ENCODE data around the gene NXT1. TPM values are rescaled to one million over a fixed set of nuclear protein-coding genes. Genes with fewer than 3 reads are reported as not detected.

NXT1 gene
- total RNA-seq (17.6 TPM), polyA plus RNA-seq (ENCODE audit: insufficient read depth, low read depth, low replicate concordance) (21.4 TPM)
- long read RNA-seq, donor 1, transcript NXT1-201 (2 exons, 1,123 nt): major isoform, 17 of 17 reads
- long read RNA-seq, donor 1, partial matches to known transcripts: 0 of 17 reads
- long read RNA-seq, donor 1, other reads (novel, unspliced or antisense): 0 of 17 reads
- long read RNA-seq, donor 2, transcript NXT1-201 (2 exons, 1,123 nt): major isoform, 13 of 13 reads
- long read RNA-seq, donor 2, partial matches to known transcripts: 0 of 13 reads
- long read RNA-seq, donor 2, other reads (novel, unspliced or antisense): 0 of 13 reads
- long read RNA-seq, donor 3, transcript NXT1-201 (2 exons, 1,123 nt): major isoform, 22 of 30 reads
- long read RNA-seq, donor 3, partial matches to known transcripts: 8 of 30 reads
- long read RNA-seq, donor 3, other reads (novel, unspliced or antisense): 0 of 30 reads
- long read RNA-seq, donor 4, transcript NXT1-201 (2 exons, 1,123 nt): major isoform, 14 of 14 reads
- long read RNA-seq, donor 4, partial matches to known transcripts: 0 of 14 reads
- long read RNA-seq, donor 4, other reads (novel, unspliced or antisense): 0 of 14 reads
- long read RNA-seq, donor 5, partial matches to known transcripts: 0 of 3 reads
- long read RNA-seq, donor 5, other reads (novel, unspliced or antisense): 0 of 3 reads
- long read RNA-seq, donor 6, transcript NXT1-201 (2 exons, 1,123 nt): major isoform, 17 of 27 reads
- long read RNA-seq, donor 6, partial matches to known transcripts: 10 of 27 reads
- long read RNA-seq, donor 6, other reads (novel, unspliced or antisense): 0 of 27 reads
- long read RNA-seq, donor 7, transcript NXT1-201 (2 exons, 1,123 nt): major isoform, 26 of 29 reads
- long read RNA-seq, donor 7, partial matches to known transcripts: 0 of 29 reads
- long read RNA-seq, donor 7, other reads (novel, unspliced or antisense): 3 of 29 reads
- long read RNA-seq, donor 8, transcript NXT1-201 (2 exons, 1,123 nt): major isoform, 32 of 32 reads
- long read RNA-seq, donor 8, partial matches to known transcripts: 0 of 32 reads
- long read RNA-seq, donor 8, other reads (novel, unspliced or antisense): 0 of 32 reads
- long read RNA-seq, donor 9, transcript NXT1-201 (2 exons, 1,123 nt): major isoform, 11 of 11 reads
- long read RNA-seq, donor 9, partial matches to known transcripts: 0 of 11 reads
- long read RNA-seq, donor 9, other reads (novel, unspliced or antisense): 0 of 11 reads
- long read RNA-seq, donor 10, transcript NXT1-201 (2 exons, 1,123 nt): major isoform, 13 of 13 reads
- long read RNA-seq, donor 10, partial matches to known transcripts: 0 of 13 reads
- long read RNA-seq, donor 10, other reads (novel, unspliced or antisense): 0 of 13 reads

- peaks cover 2 to 9% (median 3%) of the 10 kb centered on the region in 3 donors for H3K36me3 ChIP-seq (ENCODE audit: control insufficient read depth in 2 of 3, insufficient read depth in 3 of 3, low read length in 3 of 3)
- peak within 1 kb of the TSS; percentile 98 to 100 for H3K27ac ChIP-seq (ENCODE audit: low read depth in 2 of 2, low read length in 2 of 2)
- H3K9ac ChIP-seq (ENCODE audit: low read length in 3 of 3): peak within 1 kb of the TSS; percentile 74 to 97 (median 84)
- peak within 1 kb of the TSS; percentile 79 to 89 (median 81) for H3K4me3 ChIP-seq (ENCODE audit: low read length in 3 of 3)
- TF ChIP-seq, protein P1, sequence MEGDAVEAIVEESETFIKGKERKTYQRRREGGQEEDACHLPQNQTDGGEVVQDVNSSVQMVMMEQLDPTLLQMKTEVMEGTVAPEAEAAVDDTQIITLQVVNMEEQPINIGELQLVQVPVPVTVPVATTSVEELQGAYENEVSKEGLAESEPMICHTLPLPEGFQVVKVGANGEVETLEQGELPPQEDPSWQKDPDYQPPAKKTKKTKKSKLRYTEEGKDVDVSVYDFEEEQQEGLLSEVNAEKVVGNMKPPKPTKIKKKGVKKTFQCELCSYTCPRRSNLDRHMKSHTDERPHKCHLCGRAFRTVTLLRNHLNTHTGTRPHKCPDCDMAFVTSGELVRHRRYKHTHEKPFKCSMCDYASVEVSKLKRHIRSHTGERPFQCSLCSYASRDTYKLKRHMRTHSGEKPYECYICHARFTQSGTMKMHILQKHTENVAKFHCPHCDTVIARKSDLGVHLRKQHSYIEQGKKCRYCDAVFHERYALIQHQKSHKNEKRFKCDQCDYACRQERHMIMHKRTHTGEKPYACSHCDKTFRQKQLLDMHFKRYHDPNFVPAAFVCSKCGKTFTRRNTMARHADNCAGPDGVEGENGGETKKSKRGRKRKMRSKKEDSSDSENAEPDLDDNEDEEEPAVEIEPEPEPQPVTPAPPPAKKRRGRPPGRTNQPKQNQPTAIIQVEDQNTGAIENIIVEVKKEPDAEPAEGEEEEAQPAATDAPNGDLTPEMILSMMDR (IDR thresholded peaks at IDR 0.05; ENCODE audit: borderline replicate concordance, extremely low read depth, insufficient read depth): no peak
- no peaks in the 10 kb centered on the region for H3K27me3 ChIP-seq (ENCODE audit: control insufficient read depth, insufficient read depth, low read length)
- H3K9me3 ChIP-seq (ENCODE audit: control insufficient read depth in 2 of 3, insufficient read depth in 1 of 3, low read length in 3 of 3): no peaks in the 10 kb centered on the region
- intact Hi-C loops (cut with DNase I): no loop called here
- DNase-seq (peak; percentile 98 to 99 (median 98)), FAIRE-seq (peak; percentile 93)
- H3K4me1 ChIP-seq (ENCODE audit: control insufficient read depth in 2 of 3, insufficient read depth in 2 of 3, low read depth in 1 of 3, low read length in 3 of 3): peaks cover 0 to 19% (median 11%) of the 10 kb centered on the region in 3 donors
These were observed at the start of gene NXT1 for GRCh38 chr20:23350196-23350903. NXT1 (plus strand) TSS chr20:23350791; CDS start chr20:23354042, 3,251 bp downstream.

- intact Hi-C loops (cut with DNase I): no loop called here
- no peak for FAIRE-seq
These were observed 49.0 kb upstream of the NXT1 start for GRCh38 chr20:23301436-23302050.

More at GRCh38 chr20:23301436-23302050, 49.0 kb upstream of the NXT1 start:
- Histone ChIP-seq H3K9ac (ENCODE audit: low read length in 3 of 3) (no peak overlapping the region), H3K27me3 (ENCODE audit: control insufficient read depth, insufficient read depth, low read length) (no peaks in the 10 kb centered on the region), H3K9me3 (ENCODE audit: control insufficient read depth in 2 of 3, insufficient read depth in 1 of 3, low read length in 3 of 3) (peaks cover 0 to 2% (median 0%) of the 10 kb centered on the region in 3 donors), H3K27ac (ENCODE audit: low read depth in 2 of 2, low read length in 2 of 2) (no peak overlapping the region), H3K36me3 (ENCODE audit: control insufficient read depth in 2 of 3, insufficient read depth in 3 of 3, low read length in 3 of 3) (no peaks in the 10 kb centered on the region), H3K4me3 (ENCODE audit: low read length in 3 of 3) (no peak overlapping the region), H3K4me1 (ENCODE audit: control insufficient read depth in 2 of 3, insufficient read depth in 2 of 3, low read depth in 1 of 3, low read length in 3 of 3) (no peaks in the 10 kb centered on the region)
- DNase-seq: no peak
- TF ChIP-seq, protein P1 (IDR thresholded peaks at IDR 0.05; ENCODE audit: borderline replicate concordance, extremely low read depth, insufficient read depth): no peak
